ENCODE measurements around the gene ZBP1.

The ZBP1 gene

GRCh38 chr20:57620274-57620990 lies at the start of gene ZBP1:
Gene ZBP1, minus strand, starts transcription at chr20:57620426. Its CDS starts 131 bp downstream, at chr20:57620295.
- no peak for DNase-seq

- DNase-seq: no peak
These were observed 49.4 kb upstream of the ZBP1 start for GRCh38 chr20:57669632-57670031.

DNA sequence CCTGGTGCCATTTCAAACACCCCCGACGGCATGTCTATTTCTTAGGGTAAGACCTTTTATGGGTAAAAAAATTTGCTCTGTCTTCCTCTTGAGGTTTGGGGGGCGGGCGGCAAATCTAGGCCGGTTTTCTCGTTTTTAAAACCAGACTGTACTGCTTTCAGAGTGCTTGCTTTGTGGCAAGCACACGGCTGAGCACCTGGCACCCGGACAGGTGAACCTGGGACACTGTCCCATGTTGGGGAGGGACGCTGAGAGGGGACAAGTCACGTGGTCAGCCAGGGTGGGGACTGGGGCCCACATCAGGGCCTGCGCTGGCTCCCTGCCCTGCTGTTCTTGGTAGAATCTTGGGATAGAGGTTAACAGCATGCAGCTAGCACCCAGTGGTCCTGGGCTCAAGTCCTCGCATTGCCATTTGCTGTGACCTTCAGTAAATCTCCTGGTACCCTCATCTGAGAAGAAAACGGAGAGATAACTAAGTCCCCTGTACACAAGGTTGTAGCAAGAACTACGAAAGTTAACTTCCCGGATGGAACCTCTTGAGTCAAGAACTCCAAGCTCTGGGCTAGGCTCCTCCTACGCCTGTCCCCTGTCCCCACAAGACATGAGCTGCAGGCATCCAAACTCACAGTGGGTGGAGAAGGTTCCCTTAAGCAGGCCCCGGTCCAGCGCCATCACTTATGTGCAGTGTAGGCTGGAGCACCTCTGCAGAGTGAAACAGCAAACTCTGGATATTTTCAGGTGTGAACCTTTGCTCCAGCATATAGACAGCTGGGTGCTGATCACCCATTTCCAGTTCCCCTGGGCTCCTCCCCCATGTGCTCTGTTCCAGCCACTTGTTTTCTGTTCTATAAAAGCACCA lies 47.9 kb upstream of the ZBP1 start:
- no peak for DNase-seq

DNA sequence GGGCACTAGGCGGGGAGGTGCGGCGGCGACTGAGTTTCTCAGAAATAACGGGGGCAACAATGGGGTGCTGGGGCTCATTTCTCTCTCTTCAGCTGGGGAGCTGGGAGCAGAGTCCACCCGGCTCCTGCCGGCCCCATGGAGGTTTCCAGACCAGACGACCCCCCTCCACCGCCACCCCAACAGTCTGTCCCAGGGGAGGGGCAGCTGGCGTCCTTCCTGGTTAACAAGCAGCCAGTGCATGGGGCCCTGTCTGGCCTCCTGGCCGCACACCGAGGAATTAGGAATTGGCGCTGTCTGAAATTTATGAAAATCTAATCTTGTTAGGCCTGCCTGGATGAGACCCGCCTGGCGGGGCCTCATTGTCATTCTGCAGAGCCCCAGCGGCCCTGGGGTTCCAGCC lies 47.2 kb upstream of the ZBP1 start:
- no peak for DNase-seq

GRCh38 chr20:57666834-57667157 lies 46.6 kb upstream of the ZBP1 start:
- no peak for DNase-seq

DNA sequence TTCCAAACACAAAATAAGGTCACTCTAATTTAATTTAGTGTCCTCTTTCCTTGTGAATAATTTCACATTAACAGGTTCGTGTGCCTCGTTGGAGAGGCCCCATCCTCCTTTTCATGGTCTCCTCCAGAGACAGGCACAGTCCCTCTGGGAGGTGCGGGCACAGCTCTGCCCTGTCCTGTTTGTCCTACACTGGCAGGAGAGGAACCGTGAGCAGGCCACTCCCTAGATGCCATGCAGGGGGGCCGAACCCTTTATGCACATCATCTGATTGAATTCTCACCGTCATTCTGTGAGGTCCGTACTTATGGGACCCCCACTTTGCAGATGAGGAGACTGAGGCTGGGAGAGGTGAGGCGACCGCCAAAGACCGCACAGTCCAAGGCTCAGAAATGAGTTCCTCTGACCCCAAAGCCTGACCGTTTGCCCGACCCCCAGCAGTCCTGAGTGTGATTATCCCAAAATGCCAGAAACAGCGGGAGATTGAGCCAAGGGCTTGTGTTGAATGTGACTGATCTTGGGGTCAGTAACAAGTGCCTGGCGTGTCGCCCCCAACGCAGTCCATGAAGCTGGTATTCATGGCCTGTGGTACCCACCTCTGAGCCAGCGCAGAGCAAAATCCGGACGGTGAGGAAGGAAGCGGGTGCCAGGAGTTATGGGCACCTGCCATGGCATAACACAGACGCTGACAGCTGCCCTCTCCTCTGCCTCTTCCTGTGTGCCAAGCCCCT lies 46.0 kb upstream of the ZBP1 start:
- DNase-seq: no peak

DNA sequence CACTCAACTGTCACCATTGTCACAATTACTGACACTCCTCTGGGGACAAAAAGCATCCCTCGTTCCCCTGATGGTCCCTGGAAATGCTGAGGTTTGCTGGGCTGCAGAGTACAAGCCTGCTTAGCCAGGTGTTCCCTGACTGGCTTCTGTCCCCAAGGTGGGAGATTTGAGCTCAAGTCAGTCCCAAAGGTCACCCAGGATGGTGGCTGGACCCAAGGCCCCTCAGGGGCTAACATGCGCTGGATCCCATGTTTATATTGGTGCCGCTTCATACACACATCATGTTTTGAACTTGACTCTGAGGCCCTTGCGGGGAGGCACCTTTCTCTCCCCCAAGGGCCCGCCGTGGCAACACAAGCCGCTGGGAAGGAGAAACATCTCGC lies 45.4 kb upstream of the ZBP1 start:
- no peak for DNase-seq

DNA sequence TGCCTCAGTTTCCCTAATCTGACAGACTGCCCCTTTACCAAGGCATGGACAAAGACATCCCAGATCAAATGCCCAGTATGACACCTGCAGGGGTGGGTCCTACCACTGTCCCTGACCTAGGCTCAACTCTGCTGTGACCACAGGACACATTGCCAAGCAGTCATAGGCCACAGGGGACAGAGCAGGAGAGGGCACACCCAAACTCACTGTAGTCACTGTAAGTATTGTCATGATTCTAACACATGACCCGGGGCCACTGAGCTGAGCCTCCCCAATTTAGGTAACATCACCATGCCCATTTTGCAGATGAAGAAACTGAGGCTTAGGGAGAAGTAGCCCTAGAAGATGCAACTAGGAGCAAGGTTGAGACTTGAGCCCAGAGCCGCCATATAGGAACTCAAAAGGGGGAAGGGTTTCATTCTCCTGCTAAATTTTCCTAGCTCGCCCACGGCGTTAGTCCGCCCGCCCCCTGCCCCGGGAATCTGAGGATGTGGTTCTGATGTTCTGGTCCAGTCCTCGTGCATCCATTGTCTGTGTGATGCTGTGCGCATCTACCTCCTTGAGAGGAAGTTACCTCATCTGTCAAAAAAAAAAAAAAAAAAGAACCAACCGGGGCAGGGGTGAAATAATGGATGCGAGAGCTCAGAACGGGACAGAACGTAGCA lies 44.8 kb upstream of the ZBP1 start:
- no peak for DNase-seq

GRCh38 chr20:57664476-57664875 lies 44.2 kb upstream of the ZBP1 start:
- DNase-seq: no peak

DNA sequence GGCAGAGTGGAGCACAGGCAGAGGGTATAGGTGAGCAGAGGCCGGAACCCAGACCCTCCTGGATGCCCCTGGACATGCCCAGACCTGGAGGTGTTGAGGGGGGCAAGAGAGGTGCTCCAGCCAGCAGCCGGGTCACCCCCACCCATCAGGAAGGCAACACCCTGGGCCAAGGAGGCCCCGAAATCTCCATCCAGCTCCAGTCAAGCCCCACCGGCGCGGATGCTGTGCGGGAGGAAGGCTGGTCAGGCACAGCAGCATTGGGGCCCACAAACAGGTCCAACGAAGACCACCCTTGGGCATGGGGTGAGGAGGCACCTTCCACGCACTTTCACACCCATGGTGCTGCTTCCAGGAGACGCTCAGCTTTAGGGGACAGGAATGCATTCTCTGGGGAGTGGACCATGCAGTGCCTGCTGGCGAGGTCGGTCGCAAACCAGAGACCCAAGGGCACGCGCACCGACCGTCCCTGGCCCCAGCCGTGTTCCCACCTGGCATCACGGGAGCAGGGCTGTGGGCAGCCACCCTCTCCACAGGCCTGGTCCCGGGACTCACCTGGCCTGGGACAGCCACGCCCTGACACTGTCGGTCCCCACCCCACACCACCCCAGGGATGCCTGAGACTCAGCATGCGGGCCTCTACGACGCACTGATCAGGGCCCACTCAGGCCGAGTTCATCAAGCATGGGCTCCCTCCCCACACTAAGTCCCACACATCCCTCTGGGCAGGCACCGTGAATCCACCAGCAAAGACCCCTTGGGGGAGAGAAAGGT lies 43.6 kb upstream of the ZBP1 start:
- DNase-seq: no peak

- no peak for DNase-seq
These were observed 43.0 kb upstream of the ZBP1 start for GRCh38 chr20:57663241-57663640.

- DNase-seq: no peak
These were observed 42.4 kb upstream of the ZBP1 start for GRCh38 chr20:57662456-57663240.

- DNase-seq: no peak
These were observed 41.7 kb upstream of the ZBP1 start for GRCh38 chr20:57661746-57662455.

DNA sequence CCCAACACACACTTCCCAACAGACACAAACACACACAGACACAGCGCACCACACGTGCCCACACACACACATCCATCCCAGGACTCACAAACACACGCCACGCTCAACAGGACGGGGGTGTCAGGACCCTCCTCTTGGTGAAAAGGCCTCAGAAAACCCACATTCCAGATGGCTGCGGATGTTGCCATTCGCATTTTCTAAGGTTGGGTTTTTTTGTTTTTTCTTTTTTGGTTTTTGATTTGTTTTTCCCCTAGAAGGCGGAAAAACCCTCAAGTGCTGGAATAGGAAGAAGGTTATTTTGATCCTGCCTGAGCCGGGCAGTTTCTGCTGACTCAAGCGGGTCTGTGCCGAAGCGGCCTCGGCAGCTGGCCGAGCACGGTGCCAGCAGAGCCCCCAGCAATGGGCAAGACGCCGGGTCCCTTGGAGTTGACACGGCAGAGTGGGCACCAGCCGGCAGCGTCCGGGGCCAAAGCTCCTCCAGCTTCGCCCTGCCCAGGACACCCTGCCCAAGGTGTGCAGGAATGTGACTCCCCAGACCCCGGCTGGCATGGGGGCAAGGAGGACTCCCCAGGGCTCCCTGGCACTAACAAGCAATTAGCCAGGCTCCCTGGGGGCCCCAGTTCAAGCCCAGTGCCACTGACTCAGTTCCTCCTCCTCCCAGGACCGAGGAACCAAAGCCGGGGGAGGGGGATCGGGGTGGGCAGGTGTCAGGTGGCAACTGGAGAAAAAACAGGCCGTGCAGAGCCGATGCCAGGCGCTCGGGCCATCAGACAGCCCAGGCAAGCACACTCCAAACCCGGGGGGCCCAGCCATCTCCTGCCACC lies 40.9 kb upstream of the ZBP1 start:
- peak in 1 of 2 experiments; percentile 21 for DNase-seq

DNA sequence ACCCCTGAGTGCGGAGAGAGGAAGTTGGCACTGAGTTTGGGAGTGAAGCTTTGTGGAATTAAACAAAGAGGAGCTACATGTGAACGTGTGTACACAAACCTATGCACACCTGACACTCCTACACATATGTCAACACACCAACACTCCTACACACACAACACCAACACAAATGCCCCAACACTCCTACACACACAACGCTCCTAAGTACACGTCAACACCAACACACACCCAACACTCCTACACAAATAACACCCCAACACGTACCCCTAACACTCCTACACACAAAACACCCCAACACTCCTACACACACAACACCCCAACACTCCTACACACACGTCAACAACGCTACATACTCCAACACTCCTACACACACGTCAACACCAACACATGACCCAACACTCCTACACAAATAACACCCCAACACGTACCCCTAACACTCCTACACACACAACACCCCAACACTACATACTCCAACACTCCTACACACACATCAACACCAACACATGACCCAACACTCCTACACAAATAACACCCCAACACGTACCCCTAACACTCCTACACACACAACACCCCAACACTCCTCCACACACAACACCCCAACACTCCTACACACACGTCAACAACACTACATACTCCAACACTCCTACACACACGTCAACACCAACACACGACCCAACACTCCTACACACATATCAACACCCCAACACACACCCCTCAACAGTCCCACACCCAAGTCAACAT lies 40.1 kb upstream of the ZBP1 start:
- DNase-seq: no peak

DNA sequence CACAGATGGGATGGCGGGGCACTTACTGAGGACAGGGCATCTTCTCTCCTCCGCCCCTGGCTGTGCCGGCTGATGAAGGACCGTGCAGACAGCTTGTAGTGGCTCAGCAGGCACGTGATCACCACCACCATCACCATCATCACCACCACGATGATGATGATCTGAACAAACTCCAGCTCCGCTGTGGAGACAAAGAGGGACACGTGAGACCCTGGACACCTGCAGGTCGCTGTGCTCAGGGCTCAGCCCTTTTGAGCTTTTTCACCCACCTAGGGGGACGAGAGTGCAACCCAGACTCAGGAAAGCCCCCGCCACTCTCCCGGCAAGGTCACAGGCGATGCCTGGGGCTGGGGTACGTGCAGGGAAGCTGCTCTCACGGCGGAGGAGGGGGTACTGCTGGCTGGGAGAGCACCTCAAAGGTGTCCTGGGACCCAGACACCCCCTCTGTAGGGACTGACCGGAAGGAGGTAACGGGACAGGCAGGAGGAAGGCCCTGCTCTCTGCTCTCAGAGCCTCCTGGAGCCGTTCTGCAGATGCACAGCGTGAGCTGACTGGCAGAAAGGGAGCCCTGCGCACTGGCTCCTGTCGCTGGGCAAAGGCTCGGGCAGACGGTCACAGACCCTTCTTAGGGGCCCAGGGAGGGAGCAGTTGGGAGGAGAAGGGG lies 39.4 kb upstream of the ZBP1 start:
- DNase-seq: no peak

GRCh38 chr20:57658833-57659516 lies 38.7 kb upstream of the ZBP1 start:
- DNase-seq: no peak

- DNase-seq: no peak
These were observed 38.2 kb upstream of the ZBP1 start for GRCh38 chr20:57658447-57658832.

Measured in NCI-H446 (cell line).